GM23338 (cell line): ENCODE measurements around the gene OPN4. TPM values are rescaled to one million over a fixed set of nuclear protein-coding genes. Genes with fewer than 3 reads are reported as not detected.

ENCODE experiments used
- ATAC-seq: fragments of 200-7000 bp; cut with Tn5 transposase; 3 replicates; pipeline ENCODE4 v1.9.1; 2020
- DNase-seq: peaks from one replicate; pipeline ENCODE4 v3.0.0-alpha.2; 2015; ENCODE audit warnings: low spot score
- H2AFZ ChIP-seq: fragments of 200-600 bp; sonication (generic); 2 replicates; pipeline ENCODE4 v1.8.0; 2016; ENCODE audit warnings: antibody characterized with exemption, mild to moderate bottlenecking, moderate library complexity
- H3F3A ChIP-seq: fragments of 200-600 bp; sonication (generic); replicated peaks from 2 replicates; pipeline ENCODE4 v1.8.0; 2017; ENCODE audit warnings: antibody characterized with exemption, mixed run types, low read depth
- H3K27ac ChIP-seq: fragments of 200-600 bp; sonication (generic); 2 replicates; pipeline ENCODE4 v1.6.1; 2016; ENCODE audit warnings: low read depth
- H3K27me3 ChIP-seq: fragments of 200-600 bp; sonication (generic); 2 replicates; pipeline ENCODE4 v1.8.0; 2016; ENCODE audit warnings: mild to moderate bottlenecking, mixed run types, moderate library complexity; ENCODE audit not compliant: insufficient read depth
- H3K36me3 ChIP-seq: fragments of 200-600 bp; sonication (generic); 2 replicates; pipeline ENCODE4 v1.8.0; 2016; ENCODE audit warnings: mild to moderate bottlenecking; ENCODE audit not compliant: insufficient read depth
- H3K4me1 ChIP-seq: fragments of 200-600 bp; sonication (generic); 2 replicates; pipeline ENCODE4 v1.8.0; 2016; ENCODE audit warnings: mild to moderate bottlenecking, moderate library complexity; ENCODE audit not compliant: insufficient read depth
- H3K4me2 ChIP-seq: fragments of 200-600 bp; sonication (generic); 2 replicates; pipeline ENCODE4 v1.7.1; 2017; ENCODE audit warnings: mixed run types
- H3K4me3 ChIP-seq: fragments of 200-600 bp; sonication (generic); 2 replicates; pipeline ENCODE4 v1.6.1; 2016; ENCODE audit warnings: mixed run types
- H3K79me2 ChIP-seq: fragments of 200-600 bp; sonication (generic); replicated peaks from 2 replicates; pipeline ENCODE4 v1.8.0; 2017; ENCODE audit warnings: mild to moderate bottlenecking; ENCODE audit not compliant: insufficient read depth
- H3K9me2 ChIP-seq: fragments of 200-600 bp; sonication (generic); 2 replicates; pipeline ENCODE4 v1.8.0; 2017; ENCODE audit not compliant: insufficient read depth
- H4K20me1 ChIP-seq: fragments of 200-600 bp; sonication (generic); replicated peaks from 2 replicates; pipeline ENCODE4 v1.8.0; 2017; ENCODE audit warnings: mild to moderate bottlenecking; ENCODE audit not compliant: insufficient read depth
- H3K27ac Mint-ChIP-seq: 2 replicates; pipeline ENCODE4 v1.8.0; 2020; ENCODE audit warnings: inconsistent platforms, mild to moderate bottlenecking, moderate library complexity, mixed read lengths
- H3K27me3 Mint-ChIP-seq: 3 replicates; pipeline ENCODE4 v1.8.0; 2022; ENCODE audit warnings: low read depth, mild to moderate bottlenecking, moderate library complexity, mixed read lengths, inconsistent platforms; ENCODE audit not compliant: insufficient read depth, poor library complexity
- H3K36me3 Mint-ChIP-seq: 3 replicates; pipeline ENCODE4 v1.8.0; 2021; ENCODE audit warnings: low read depth, mild to moderate bottlenecking, inconsistent platforms, moderate library complexity, mixed read lengths
- H3K4me1 Mint-ChIP-seq: 3 replicates; pipeline ENCODE4 v1.8.0; 2020; ENCODE audit warnings: mild to moderate bottlenecking, inconsistent platforms, mixed read lengths
- H3K4me3 Mint-ChIP-seq: 3 replicates; pipeline ENCODE4 v1.8.0; 2021; ENCODE audit warnings: moderate library complexity, mild to moderate bottlenecking, inconsistent platforms, mixed read lengths
- H3K9me3 Mint-ChIP-seq: 3 replicates; pipeline ENCODE4 v1.8.0; 2020; ENCODE audit warnings: moderate library complexity, mild to moderate bottlenecking, inconsistent platforms, mixed read lengths
- CREB1 ChIP-seq: fragments of 250-450 bp; sonication (Bioruptor Pico); IDR thresholded peaks from 2 replicates; pipeline ENCODE4 v1.5.0; 2020; ENCODE audit warnings: low read depth, mild to moderate bottlenecking, moderate library complexity
- CTCF ChIP-seq, 2 experiments: fragments of 200-600 bp in 1 of 2; sonication (generic) in 1 of 2; conservative IDR thresholded peaks; 2 replicates each; pipeline versions ENCODE4 v1.5.1 to v1.6.1; 2016 to 2017; ENCODE audit warnings: antibody characterized with exemption in 2 of 2, low read depth in 2 of 2, mild to moderate bottlenecking in 2 of 2, moderate library complexity in 1 of 2
- ETS1 ChIP-seq: IDR thresholded peaks from 2 replicates; pipeline ENCODE4 v1.6.1; 2016; ENCODE audit warnings: antibody characterized with exemption
- EZH2 ChIP-seq: fragments of 200-600 bp; sonication (generic); IDR thresholded peaks from one replicate; pipeline ENCODE4 v1.8.0; 2017; ENCODE audit warnings: antibody characterized with exemption, mild to moderate bottlenecking, low read depth; ENCODE audit not compliant: unreplicated experiment
- EZH2phosphoT487 ChIP-seq: fragments of 200-600 bp; sonication (generic); IDR thresholded peaks from one replicate; pipeline ENCODE4 v1.8.1; 2018; ENCODE audit warnings: antibody characterized with exemption; ENCODE audit not compliant: unreplicated experiment
- JUNB ChIP-seq: IDR thresholded peaks from one replicate; pipeline ENCODE4 v1.6.1; 2016; ENCODE audit warnings: antibody characterized with exemption; ENCODE audit not compliant: unreplicated experiment
- NANOG ChIP-seq: IDR thresholded peaks from 2 replicates; pipeline ENCODE4 v1.6.1; 2016; ENCODE audit warnings: antibody characterized with exemption, borderline replicate concordance
- POLR2AphosphoS5 ChIP-seq: IDR thresholded peaks from 2 replicates; pipeline ENCODE4 v1.6.1; 2016; ENCODE audit warnings: antibody characterized with exemption, low read depth
- REST ChIP-seq: IDR thresholded peaks from one replicate; pipeline ENCODE4 v1.6.1; 2018; ENCODE audit warnings: antibody characterized with exemption; ENCODE audit not compliant: unreplicated experiment
- STAT1 ChIP-seq: IDR thresholded peaks from one replicate; pipeline ENCODE4 v1.6.1; 2016; ENCODE audit warnings: antibody characterized with exemption; ENCODE audit not compliant: unreplicated experiment
- ZNF114 ChIP-seq: fragments of 250-450 bp; sonication (Bioruptor Pico); IDR thresholded peaks from 2 replicates; pipeline ENCODE4 v1.5.0; 2020; ENCODE audit warnings: mild to moderate bottlenecking, moderate library complexity
- ZNF331 ChIP-seq: fragments of 250-450 bp; sonication (Bioruptor Pico); IDR thresholded peaks from 2 replicates; pipeline ENCODE4 v1.5.0; 2020; ENCODE audit warnings: low read depth, mild to moderate bottlenecking, moderate library complexity
- ZNF462 ChIP-seq: fragments of 250-450 bp; sonication (Bioruptor Pico); IDR thresholded peaks from 2 replicates; pipeline ENCODE4 v1.5.0; 2020; ENCODE audit warnings: mild to moderate bottlenecking, moderate library complexity
- polyA plus RNA-seq: library from polyadenylated mRNA; unstranded; fragments of >200 nt; fragmentation: Nextera tagmentation; extraction: Ambion mirVana; gene quantifications from 2 replicates; pipeline ENCODE4 v1.2.1, GENCODE V29; 2016
- total RNA-seq: library from RNA; depleted of rRNA; stranded (reverse); fragments of >200 nt; shearing (Covaris generic); gene quantifications from 2 replicates; pipeline ENCODE4 v1.2.3, GENCODE V29; 2014

OPN4 gene
- total and polyA plus RNA-seq, 2 experiments from 2014 or later = not detected

- Histone ChIP-seq H2AFZ (no peak overlapping the region), H3K36me3 (no peaks in the 10 kb centered on the region), H3K27me3 (no peaks in the 10 kb centered on the region), H3K4me2 (no peak overlapping the region), H4K20me1 (no peaks in the 10 kb centered on the region), H3K4me3 (no peak overlapping the region), H3F3A (no peaks in the 10 kb centered on the region), H3K27ac (no peak overlapping the region), H3K4me1 (no peaks in the 10 kb centered on the region), H3K79me2 (no peaks in the 10 kb centered on the region), H3K9me2 (peaks cover 4% of the 10 kb centered on the region; the same call in 1 of the 2 replicates)
- Mint-ChIP-seq H3K36me3 (no peaks in the 10 kb centered on the region), H3K4me3 (no peak overlapping the region), H3K27ac (no peak overlapping the region), H3K9me3 (peaks cover 2% of the 10 kb centered on the region; the same call in 2 of the 3 replicates), H3K27me3 (no peaks in the 10 kb centered on the region), H3K4me1 (no peaks in the 10 kb centered on the region)
- ATAC-seq (no peak), DNase-seq (no peak)
- no peak for TF ChIP-seq CREB1 (CRISPR knock-in tag)
- no peak for TF ChIP-seq ZNF114 (CRISPR knock-in tag)
- TF ChIP-seq EZH2phosphoT487 = no peak
- no peak for TF ChIP-seq NANOG
- no peak for TF ChIP-seq CTCF (conservative IDR thresholded peaks at IDR 0.05; ENCODE audit: low read depth in 2 of 2)
- TF ChIP-seq STAT1 = no peak
- TF ChIP-seq ZNF462 = no peak
- TF ChIP-seq ETS1 = no peak
- no peak for TF ChIP-seq POLR2AphosphoS5
- TF ChIP-seq REST = no peak
- no peak for TF ChIP-seq EZH2
- no peak for TF ChIP-seq ZNF331 (CRISPR knock-in tag)
- TF ChIP-seq JUNB = no peak
Observed at GRCh38 chr10:86609920-86610319, 44.4 kb upstream of the OPN4 start.
